Glutamatergic neuron (in vitro differentiated cells): ENCODE measurements around the gene STAB2. TPM values are rescaled to one million over a fixed set of nuclear protein-coding genes. Genes with fewer than 3 reads are reported as not detected.

Experiments used
- DNase-seq: peaks from one replicate; pipeline ENCODE4 v3.0.0; 2022
- H3K27ac Mint-ChIP-seq: one replicate; pipeline ENCODE4 v1.8.0; 2020; ENCODE audit warnings: mild to moderate bottlenecking, mixed read lengths, inconsistent platforms; ENCODE audit not compliant: unreplicated experiment
- H3K27me3 Mint-ChIP-seq: one replicate; pipeline ENCODE4 v1.8.0; 2020; ENCODE audit warnings: mild to moderate bottlenecking, moderate library complexity, mixed read lengths, inconsistent platforms; ENCODE audit not compliant: unreplicated experiment
- H3K36me3 Mint-ChIP-seq: one replicate; pipeline ENCODE4 v1.8.0; 2020; ENCODE audit warnings: mild to moderate bottlenecking, mixed read lengths, inconsistent platforms; ENCODE audit not compliant: unreplicated experiment
- H3K4me1 Mint-ChIP-seq: one replicate; pipeline ENCODE4 v1.8.0; 2020; ENCODE audit warnings: mild to moderate bottlenecking, low read depth, mixed read lengths, inconsistent platforms; ENCODE audit not compliant: unreplicated experiment
- H3K4me3 Mint-ChIP-seq: one replicate; pipeline ENCODE4 v1.8.0; 2020; ENCODE audit warnings: mild to moderate bottlenecking, mixed read lengths, inconsistent platforms; ENCODE audit not compliant: unreplicated experiment
- H3K9me3 Mint-ChIP-seq: one replicate; pipeline ENCODE4 v1.8.0; 2020; ENCODE audit warnings: mild to moderate bottlenecking, moderate library complexity, mixed read lengths, inconsistent platforms; ENCODE audit not compliant: unreplicated experiment
- CTCF ChIP-seq: fragments of 200-600 bp; sonication (generic); IDR thresholded peaks from one replicate; pipeline ENCODE4 v1.5.0; 2021; ENCODE audit not compliant: partially characterized antibody, unreplicated experiment
- total RNA-seq: library from RNA; stranded (reverse); fragmentation: NEBNext Ultra II Directional; extraction: Animal tissue kit (Norgen Biotek cat#: 25700); gene quantifications from one replicate; pipeline ENCODE4 v1.2.1, GENCODE V29; 2021; ENCODE audit not compliant: unreplicated experiment

STAB2 gene
- total RNA-seq, 1 donor from 2014 or later = not detected

GRCh38 chr12:103547376-103547775 is 39.7 kb upstream of the STAB2 start:
- Mint-ChIP-seq H3K4me1 (peaks cover 5% of the 10 kb centered on the region), H3K27ac (no peak overlapping the region), H3K27me3 (no peaks in the 10 kb centered on the region), H3K36me3 (no peaks in the 10 kb centered on the region), H3K4me3 (no peak overlapping the region), H3K9me3 (peaks cover 3% of the 10 kb centered on the region)
- no peak for DNase-seq
- TF ChIP-seq CTCF = no peak

GRCh38 chr12:103547929-103548328 is 39.1 kb upstream of the STAB2 start:
- Mint-ChIP-seq H3K4me3 (no peak overlapping the region), H3K27ac (no peak overlapping the region), H3K4me1 (peaks cover 5% of the 10 kb centered on the region), H3K9me3 (peaks cover 3% of the 10 kb centered on the region), H3K36me3 (no peaks in the 10 kb centered on the region), H3K27me3 (no peaks in the 10 kb centered on the region)
- no peak for TF ChIP-seq CTCF
- no peak for DNase-seq

GRCh38 chr12:103548622-103549601 is 38.2 kb upstream of the STAB2 start:
- Mint-ChIP-seq H3K9me3 (peaks cover 3% of the 10 kb centered on the region), H3K27me3 (no peaks in the 10 kb centered on the region)

GRCh38 chr12:103556890-103557627 is 30.0 kb upstream of the STAB2 start:
- no peak overlapping the region for H3K4me3 Mint-ChIP-seq
- no peaks in the 10 kb centered on the region for H3K4me1 Mint-ChIP-seq
- no peak for TF ChIP-seq CTCF
- peaks cover 2% of the 10 kb centered on the region for H3K27me3 Mint-ChIP-seq
- H3K27ac Mint-ChIP-seq = no peak overlapping the region
- H3K9me3 Mint-ChIP-seq = no peaks in the 10 kb centered on the region
- H3K36me3 Mint-ChIP-seq = peaks cover 15% of the 10 kb centered on the region
- DNase-seq = no peak

More at GRCh38 chr12:103548622-103549601, 38.2 kb upstream of the STAB2 start:
- peak; percentile 76 for DNase-seq
- Mint-ChIP-seq H3K4me1 (peaks cover 5% of the 10 kb centered on the region), H3K4me3 (no peak overlapping the region), H3K36me3 (no peaks in the 10 kb centered on the region), H3K27ac (no peak overlapping the region)
- TF ChIP-seq CTCF = peak; percentile 85
